HG03039 (cell line): Measurements from ENCODE around the gene BTBD16.

Source experiments
- ATAC-seq: cut with Tn5 transposase; IDR thresholded peaks from one replicate; pipeline ENCODE4 v1.9.1; 2021; ENCODE audit warnings: mild to moderate bottlenecking, moderate library complexity; ENCODE audit not compliant: unreplicated experiment

The BTBD16 gene

DNA sequence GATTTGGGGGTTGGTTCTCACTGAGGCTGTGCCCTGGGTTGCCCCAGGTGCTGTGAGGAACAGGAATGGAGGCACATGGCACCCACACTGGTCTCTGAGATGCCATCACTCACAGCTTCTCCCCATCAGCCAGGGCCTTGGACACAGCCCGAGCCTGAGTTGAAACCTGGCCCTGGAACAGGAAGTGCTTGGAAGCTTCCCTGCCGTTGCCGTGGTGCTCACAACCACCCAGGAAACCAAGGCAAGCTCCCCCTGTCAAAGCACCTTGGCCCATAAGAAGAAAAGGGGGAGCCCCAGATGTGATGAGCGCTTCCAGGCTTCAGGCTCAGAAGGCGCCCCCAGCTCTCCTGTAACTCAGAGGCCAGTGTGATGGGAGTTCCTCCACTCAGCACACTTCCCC, at the start of gene BTBD16:
TSS of gene BTBD16 (plus strand) at position 221 of the 400 bp plus-strand sequence. CDS start 3,786 bp downstream, outside the sequence.
- no peak for ATAC-seq

DNA sequence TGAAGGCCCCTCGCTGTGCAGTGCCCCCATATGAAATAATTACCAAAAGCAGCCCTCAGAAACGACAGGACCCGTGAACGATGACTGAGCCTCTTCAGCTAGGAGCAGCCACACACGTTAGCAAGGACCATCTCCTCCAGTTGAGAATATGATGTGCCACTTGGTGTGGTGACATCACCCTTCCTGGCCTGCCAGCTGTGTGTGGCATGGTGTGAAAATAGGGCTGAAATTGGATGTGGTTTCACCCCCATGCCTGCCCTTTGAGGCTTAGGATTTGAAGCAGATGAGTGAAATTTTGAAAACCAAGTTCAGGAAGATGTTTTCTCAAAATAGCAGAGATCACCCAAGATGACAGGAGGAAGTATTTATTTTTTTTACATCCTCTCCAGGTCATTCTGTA, 49.1 kb upstream of the BTBD16 start:
- no peak for ATAC-seq

DNA sequence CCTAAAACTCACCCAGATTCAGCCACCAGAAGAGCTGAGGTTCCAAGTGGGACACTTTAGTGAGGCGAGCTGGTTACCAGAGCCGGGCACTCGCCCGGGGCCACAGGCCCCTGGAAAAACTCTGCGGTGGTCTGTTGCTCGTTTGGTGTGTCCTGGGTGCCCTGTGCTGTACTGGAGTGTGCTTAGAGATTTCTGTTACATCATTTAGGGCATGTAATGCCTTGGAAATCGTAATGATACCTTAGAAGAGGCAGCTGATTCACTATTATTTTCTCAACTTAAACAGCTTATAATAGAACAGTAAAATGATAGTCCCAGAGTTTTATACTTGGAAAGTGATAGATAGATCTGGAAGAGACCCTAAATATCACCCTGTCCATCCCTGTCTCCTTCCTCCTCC, 48.5 kb upstream of the BTBD16 start:
- no peak for ATAC-seq

DNA sequence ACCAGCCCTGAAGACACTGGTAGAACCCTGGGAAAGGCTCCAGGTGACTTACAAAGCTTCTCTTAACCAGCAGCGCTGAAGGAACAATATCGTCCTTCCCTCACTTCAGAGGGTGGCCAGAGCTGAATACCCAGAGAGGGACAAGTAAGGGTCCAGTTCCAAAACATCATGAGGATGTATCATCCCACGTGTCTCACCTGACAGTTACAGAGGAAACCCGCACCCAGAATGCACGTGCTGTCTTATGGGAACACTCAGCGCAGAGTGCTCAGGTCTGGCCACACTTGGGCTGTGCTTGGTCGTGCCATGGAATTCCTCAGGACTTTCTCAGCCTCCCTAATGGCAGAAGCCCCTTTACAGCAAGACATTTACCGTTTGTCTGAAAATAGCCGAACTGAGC, 46.9 kb upstream of the BTBD16 start:
- ATAC-seq = no peak

DNA sequence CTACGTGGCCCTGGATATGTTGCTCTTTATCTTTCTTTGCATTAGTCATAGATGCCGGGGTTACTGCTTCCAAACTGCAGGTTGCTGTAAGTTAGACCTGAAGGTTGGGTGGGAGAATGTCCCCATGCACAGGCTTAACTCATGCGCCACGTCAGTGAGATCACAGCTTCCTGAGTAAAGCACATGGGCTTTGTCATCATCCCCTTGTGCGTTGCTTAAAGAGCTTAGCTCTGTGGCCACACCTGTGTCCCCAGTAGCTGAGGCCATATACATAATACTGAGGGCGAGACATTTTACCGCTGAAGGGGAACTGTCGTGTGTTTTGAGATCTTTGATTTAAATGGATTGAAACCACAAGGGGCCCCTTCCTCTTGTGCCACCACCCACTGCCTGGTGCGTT, 45.8 kb upstream of the BTBD16 start:
- no peak for ATAC-seq

DNA sequence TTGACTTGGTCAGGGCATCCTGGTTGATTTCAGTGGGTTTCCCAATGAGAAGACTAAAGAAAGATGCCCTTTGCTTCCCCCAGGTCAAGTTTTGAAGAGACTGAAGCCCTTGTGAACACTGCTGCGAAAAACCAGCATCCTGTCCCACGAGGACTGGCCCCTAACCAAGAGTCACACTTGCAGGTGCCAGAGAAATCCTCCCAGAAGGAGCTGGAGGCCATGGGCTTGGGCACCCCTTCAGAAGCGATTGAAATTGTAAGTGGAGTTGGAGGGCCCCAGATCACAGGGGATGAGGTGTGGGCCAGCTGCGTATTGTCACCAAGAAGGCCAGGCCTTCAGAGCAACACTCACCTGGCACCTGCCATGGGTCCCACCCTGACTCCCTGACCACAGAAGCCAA, 43.3 kb upstream of the BTBD16 start:
- ATAC-seq = no peak

DNA sequence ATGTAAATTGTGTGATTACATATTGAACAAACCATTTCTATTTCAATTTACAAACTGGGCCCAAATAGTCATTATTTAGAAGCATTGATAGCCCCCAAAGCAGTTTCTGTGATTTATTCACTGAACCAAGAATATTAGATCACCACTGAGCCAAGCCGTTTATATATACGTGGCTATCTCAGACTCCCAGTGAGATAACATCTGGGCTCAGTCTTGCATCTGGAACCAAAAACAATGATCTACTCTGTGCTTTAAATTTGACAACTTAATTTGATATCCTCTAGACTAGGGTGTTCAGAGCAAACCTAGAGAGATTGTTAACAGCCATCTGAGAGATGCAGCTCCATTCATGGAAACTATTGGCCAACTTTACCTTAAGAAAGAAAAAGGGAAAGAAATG, 41.4 kb upstream of the BTBD16 start:
- ATAC-seq = no peak

DNA sequence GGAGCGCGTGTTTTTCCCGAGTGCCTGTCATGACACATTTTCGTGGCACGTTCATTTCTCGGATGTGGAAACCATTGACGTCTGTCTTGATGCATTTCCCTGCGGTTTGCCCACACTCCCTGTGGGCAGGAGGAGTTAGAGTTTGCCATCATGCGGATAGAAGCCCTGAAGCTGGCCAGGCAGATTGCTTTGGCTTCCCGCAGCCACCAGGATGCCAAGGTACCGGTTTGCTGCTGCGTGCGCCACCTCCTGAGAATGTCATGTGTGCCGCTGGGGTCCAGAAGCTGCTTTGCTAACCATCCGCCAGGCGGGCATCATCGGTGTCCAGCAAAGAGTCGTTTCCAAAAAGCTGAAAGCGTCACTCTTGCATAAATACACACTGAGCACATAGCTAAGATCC, 40.9 kb upstream of the BTBD16 start:
- no peak for ATAC-seq

DNA sequence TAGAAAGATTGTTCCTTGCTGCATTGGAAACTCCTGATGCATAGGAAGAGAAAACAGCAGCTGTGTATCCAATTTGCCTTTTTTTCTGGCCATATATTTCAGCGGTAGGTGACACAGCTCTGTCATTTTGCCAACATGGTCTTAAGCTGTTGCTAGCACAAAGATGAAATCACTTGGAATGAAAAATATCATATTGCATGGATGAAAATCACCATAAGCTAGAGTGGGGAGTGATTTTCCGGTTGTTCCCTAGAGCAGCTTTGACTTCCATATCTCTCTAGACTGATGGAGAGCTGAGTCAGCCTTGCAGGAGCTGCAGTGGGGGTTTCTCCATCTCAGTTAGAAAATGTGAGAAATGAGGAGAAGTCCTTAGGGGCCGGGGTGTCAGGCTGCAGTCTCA, 38.3 kb upstream of the BTBD16 start:
- no peak for ATAC-seq

DNA sequence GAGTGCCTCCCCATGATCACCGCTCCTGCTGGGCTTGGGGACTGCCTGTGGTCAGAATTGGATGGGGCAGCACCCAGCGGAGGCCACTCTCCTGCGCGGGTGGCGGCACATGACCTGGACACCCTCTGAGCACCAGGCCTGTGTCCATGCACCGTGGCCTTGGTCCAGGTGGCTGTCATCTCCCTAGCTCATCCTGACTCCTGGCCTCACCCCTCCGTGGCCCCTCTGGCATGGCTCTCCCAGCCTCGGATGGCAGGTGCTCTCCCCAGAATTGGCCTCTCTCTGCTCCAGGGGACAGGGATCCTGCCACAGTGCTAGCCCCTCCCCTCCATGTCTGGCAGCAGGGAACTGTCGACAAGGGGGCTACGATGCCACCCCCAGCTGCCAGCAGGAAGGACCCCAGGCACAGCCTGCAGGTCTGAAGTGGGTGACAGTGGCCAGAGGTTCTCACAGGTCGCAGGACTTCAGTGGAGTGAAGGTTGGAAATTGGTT, 37.2 kb upstream of the BTBD16 start:
- no peak for ATAC-seq

DNA sequence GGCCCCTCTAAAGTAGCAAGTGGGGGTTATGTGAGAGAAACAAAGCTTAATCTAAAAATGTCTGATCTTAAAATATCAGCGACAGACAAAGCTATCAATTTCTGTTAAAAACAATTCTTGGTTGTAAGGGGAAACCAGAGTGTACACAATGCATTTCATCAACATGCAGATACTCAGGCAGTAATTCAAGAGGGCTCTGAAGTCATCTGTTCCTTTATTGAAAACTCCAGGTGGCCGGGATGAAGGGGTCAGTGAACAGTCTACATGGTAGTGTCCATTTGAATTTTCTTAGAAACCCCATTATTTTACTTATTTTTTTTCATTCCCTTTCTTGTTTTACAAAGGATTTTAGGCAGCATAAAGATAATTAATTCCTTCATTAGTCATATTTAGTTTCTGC, 36.7 kb upstream of the BTBD16 start:
- no peak for ATAC-seq

DNA sequence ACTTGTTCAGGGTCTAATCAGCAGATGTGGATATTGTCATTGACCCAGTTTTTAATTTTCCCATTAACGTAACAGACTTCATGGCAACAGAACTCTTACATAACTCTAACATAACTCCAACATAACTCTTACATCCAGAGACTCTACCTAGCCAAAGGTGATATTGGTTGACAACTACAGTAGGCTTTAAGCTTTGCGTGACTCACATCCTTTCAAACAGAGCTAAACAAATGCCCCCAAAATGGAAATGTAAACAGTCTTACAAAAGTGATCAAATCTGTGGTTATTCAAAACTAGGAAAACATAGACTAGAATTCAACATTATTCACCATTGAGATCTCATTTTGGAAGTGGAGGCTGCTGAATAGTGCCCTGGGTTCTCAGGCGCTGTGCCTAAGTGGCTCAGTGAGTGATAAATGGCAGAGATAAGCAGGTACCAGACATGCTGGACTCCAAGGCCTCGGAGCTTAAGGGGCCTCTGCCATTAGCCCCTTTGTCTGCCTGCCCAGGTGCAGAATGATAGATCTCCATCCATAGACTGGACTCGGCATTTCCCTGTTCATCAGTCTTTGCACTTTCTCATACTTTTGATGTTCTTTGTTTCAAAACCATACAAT, 34.3 kb upstream of the BTBD16 start:
- ATAC-seq = no peak

DNA sequence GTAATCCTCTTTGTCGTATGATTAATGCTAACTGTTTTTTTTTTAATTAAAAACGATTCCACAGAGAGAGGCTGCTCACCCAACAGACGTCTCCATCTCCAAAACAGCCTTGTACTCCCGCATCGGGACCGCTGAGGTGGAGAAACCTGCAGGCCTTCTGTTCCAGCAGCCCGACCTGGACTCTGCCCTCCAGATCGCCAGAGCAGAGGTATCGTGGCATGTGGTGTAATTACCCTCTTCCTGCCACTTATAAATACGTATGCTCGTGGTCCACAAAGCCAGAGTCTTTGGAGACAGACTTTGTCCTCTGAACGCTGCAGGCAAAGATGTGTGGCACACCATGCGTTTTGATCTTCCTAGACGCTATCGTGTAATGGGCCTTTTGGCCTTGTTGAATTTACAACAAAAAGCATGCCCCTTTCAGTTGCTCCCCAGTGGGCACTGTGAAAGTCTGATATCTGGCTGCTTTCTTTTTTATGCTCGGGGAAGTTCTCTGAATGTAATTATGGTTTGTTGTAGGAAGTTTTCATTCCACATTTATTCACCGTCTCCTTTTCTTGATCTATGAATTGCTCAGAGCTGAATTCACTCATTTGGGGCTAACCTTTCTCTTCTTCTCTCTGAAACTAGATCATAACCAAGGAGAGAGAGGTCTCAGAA, 33.6 kb upstream of the BTBD16 start:
- ATAC-seq = no peak

DNA sequence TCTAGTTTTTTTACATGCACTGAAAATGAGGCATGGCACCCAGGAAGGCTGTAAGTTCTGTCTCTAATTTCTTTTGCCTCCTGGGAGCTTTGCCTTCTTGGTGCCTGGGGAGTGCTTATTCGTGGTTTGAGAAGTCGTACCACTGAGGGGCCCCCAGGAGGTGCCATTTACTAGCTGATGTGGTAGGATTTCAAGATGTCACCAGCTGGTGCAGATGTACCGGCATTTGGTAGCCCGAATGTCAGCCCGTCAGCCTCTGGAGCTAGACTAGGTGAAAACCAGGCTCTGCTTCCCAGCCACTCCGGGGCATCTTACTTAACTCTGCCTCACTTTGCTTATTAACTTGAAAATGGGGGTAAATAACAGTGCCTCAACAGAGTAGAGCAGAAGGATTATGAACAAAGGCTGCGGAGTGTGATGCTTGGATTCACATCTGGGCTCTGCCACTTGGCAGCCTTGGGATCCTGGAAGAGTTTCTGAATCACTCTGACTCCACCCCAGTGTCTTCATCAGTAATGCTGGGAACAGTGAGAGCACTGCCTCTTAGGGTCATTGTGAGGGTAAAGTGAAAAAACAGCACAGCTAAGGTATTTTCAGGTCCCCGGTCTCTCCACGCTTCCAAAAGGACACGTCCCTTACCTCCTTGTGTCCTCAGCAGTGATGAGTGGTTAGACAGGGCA, 31.4 kb upstream of the BTBD16 start:
- no peak for ATAC-seq

DNA sequence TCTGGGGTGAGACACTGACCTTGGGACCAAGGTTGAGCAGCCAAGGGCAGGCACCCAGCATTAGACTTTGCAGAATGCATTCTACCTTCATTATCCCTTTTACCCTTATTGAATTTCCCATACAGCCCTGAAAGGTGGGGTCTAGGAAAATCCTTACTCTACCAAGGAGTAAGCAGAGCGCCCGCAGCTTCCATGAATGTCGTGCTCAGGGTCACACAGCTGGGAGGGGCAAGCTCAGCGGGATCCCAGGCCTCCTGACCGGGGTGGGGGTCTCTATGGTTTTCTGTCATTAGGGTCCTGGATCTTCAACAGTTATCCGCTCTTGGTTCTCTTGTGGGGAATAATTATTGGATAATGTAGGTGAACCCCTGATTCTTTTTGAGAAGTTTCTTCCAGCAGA, 30.7 kb upstream of the BTBD16 start:
- ATAC-seq = no peak

DNA sequence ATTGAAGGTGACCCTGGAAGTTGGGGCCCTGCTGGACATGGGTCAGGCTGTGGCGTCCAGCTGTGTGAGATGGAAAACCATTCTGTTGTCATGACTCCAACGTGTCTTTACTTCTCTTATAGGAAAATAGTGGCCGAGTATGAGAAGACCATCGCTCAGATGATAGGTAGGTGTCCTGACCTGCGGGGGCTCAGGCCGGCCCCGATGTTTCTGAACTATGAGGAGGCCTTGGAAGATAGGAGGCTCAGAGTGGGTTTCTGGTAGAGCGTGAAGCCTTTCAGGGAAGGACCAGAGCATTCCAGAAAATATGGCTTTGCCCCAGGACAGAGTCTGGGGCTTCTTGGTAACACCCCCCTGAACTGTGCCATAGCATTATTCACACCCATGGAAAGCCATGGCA, 29.3 kb upstream of the BTBD16 start:
- no peak for ATAC-seq

DNA sequence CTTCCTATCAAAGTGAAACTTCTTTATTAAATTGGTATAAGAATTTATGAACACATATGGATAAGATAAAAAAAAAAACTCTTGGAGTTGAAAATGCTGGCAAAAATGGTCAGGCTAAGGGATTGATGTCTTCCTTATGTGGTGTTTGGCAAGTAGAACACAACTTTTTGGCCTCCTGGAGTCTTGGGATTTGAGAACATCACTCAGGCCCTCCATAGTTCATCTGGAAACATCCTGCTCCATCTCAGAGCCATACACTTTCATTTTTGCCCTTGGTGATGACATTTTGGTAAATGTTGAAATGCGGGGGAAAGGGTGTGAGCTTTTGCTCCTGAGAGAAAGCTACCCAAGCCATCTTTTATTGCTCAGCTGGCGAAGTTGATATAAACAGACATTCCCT, 27.5 kb upstream of the BTBD16 start:
- ATAC-seq = no peak

DNA sequence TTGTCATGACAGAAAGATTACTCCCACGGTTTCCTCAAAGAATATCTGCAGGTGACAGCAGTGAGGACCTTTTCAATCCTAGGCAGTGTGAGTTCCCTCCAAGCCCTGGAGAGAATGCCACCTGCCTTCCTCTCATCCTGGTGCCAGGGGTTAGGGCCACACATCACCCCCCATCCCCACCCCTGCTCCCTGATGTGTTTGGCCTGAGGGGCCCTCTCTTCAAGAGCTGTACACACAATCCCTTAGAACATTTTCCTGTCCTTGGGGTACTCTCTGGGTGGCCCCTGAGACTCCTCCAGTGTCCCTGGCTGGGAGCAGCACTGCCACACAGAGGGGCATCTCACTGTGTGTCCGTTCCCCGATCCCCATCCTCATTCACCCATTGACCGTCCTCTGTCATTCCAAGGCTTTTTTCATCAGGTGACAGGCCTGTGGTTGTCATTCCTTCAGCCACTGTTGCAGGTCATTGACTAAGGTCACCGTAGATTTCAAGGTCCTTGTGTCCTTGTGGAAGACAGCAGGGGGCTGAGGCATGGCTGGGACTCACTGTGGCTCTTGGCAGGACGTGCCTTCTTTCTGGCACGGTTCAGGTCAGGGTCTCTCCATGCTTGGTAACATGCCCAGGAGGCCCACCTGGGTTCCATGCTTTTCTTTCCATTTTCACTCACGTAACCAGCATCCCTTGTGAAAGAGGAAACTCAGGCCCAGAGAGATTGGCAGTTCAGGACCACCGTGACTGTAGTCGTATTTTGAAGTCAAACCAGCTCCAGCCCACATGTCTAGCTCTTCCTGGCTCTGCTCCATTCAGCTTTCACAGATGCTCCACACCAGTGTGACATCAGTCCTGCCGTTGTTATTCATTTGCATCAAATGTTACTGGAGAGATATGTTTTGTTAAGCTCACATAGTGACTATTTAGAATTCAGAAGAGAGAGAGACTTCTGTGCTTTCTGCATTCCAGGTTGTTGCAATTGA, 26.8 kb upstream of the BTBD16 start:
- no peak for ATAC-seq

DNA sequence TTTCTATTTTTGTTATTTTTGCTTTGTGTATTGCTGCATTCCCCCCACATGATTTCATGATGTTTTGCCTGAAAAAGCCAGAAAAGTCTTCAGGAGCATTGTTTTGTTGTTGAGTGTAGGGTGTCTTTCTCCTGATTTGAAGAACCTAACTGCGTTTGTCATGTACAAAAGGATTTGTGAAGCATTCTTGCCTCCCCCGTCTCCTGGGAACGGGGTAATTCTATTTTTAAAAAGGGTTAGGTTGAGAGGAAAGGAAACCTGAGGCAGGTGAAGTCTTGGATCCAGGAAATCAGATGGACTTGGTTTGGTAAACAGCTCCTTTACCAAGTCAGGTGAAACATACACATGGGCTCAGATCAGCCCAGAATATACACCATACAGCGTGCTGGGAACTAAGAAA, 26.0 kb upstream of the BTBD16 start:
- no peak for ATAC-seq

DNA sequence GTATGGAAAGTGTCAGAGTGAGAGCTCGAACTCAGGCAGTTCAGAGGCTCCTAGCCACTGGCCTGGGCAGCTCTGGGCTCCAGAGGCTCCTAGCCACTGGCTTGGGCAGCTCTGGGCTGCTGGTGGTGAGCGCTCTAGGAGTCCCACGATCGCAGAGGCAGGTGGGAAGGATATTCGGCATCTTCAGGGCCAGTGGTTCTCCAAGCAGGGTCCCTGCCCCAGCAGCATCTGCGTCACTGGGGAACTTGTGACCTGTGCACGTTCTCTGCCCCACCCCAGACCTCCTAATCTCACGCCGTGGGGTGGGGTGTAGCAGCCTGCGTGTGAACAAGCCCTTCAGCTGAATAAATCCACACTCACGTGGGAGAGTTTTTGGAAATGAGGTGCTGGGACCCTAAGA, 25.2 kb upstream of the BTBD16 start:
- ATAC-seq = no peak
